Stimulated activated CD4-positive, alpha-beta T cell treated with anti-CD3 and anti-CD28 coated beads, TNF-alpha, amount 100 ng/mL, for 48 hours (primary cell): Measurements from ENCODE around the gene ITM2B.

Experiments used
- DNase-seq, 3 donors: peaks; one replicate each; pipeline ENCODE4 v3.0.0-alpha.2; 2020; ENCODE audit warnings: low read depth in 3 of 3

The ITM2B gene

GRCh38 chr13:48304143-48304876 is 71.3 kb downstream of the ITM2B start:
- DNase-seq, result no peak

DNA sequence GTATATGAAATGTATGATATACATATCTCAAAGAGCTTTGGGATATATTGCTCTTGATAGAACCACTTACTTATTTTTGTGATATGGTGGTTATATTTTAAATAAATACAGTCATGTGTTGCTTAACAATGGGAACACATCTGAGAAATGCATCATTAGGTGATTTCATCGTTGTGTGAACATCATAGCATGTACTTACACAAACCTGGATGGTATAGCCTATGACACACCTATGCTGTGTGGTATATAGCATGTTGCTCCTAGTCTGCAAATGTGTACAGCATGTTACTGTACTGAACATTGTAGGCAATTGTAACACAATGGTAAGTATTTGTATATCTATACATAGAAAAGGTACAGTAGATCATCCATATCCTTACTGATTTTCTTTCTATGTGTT is 78.2 kb downstream of the ITM2B start:
- DNase-seq, result no peak

- no peak for DNase-seq
These were observed 83.1 kb downstream of the ITM2B start for GRCh38 chr13:48315969-48316650.

GRCh38 chr13:48316826-48317510 is 84.0 kb downstream of the ITM2B start:
- DNase-seq, result no peak

- DNase-seq, result no peak
These were observed 84.7 kb downstream of the ITM2B start for GRCh38 chr13:48317511-48318376.

DNA sequence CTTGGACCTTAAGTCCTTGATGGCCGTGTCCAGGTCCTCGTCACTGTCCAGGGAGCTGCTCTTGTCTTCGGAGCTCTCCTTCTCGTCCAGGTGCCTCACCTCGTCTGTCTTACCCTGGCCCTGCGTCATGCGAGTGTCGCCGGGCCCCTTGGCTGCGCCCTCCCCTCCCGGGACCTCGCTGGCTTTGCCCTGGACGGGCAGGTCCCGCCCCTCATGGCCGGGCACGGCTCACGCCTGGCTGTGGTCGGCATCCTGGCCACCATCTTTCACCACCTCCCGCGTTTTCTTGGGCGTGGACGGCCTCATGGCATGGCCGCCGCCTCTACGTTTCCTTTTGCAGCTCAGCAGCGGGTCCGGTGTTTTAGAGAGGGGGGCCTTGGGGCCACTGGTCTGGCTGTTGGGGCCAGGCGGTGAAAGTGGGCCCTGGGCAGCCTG is 85.4 kb downstream of the ITM2B start:
- no peak for DNase-seq

DNA sequence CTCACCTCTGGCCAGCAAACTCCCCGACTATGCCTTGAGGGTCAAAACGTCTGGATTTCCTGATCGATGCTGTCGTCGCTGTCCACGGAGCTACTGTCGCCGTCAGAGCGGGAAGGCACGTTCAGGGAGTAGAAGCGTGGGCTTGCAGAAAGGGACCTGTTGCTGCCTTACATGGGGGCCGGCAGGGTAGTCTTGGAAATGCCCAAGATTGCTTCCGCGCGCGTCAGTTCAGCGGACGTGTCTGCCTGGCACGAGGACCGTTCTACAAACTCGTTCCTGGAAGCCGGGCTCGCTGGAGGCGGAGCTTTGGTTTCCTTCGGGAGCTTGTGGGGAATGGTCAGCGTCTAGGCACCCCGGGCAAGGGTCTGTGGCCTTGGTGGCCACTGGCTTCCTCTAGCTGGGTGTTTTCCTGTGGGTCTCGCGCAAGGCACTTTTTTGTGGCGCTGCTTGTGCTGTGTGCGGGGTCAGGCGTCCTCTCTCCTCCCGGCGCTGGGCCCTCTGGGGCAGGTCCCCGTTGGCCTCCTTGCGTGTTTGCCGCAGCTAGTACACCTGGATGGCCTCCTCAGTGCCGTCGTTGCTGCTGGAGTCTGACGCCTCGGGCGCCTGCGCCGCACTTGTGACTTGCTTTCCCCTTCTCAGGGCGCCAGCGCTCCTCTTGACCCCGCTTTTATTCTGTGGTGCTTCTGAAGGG is 86.0 kb downstream of the ITM2B start:
- DNase-seq, result no peak
